HCT116 (cell line): ENCODE results near the gene PNPLA5. TPM values are rescaled to one million over a fixed set of nuclear protein-coding genes. Genes with fewer than 3 reads are reported as not detected.

ENCODE experiments used
- ATAC-seq: fragments of 200-7000 bp; cut with Tn5 transposase; 2 replicates; pipeline ENCODE4 v1.9.1; 2020; ENCODE audit warnings: mild to moderate bottlenecking, moderate library complexity
- BruUV-seq: library from RNA; stranded (reverse); fragments of 400-500 nt; replicated peaks from 2 replicates; lab custom pipeline; 2021; lab: Mats Ljungman, UMichigan
- CTCF ChIA-PET: fragments of 300-600 bp; sonication (Branson Sonifier 250); formaldehyde crosslinking; loops from one replicate; lab custom pipeline; 2021; ENCODE audit warnings: antibody characterized with exemption; lab: Charles Lee
- POLR2A ChIA-PET: fragments of 300-600, 350-600 bp; sonication (Branson Sonifier 250); formaldehyde crosslinking; loops from one replicate; lab custom pipeline; 2021; ENCODE audit warnings: antibody characterized with exemption; lab: Charles Lee
- RAD21 ChIA-PET, 2 experiments: fragments of 300-600 bp; sonication (Branson Sonifier 250); formaldehyde crosslinking; loops; one replicate each; lab custom pipeline; 2023; ENCODE audit warnings: low total read pairs in 2 of 2; ENCODE audit not compliant: uncharacterized antibody in 2 of 2, unreplicated experiment in 2 of 2, low non-redundant PET in 1 of 2; lab: Charles Lee
- DNase-seq: peaks from one replicate; pipeline ENCODE4 v3.0.0-alpha.2; 2010; ENCODE audit warnings: low read depth, low spot score
- H2AFZ ChIP-seq: fragments of 200-600 bp; shearing (Covaris generic), sonication (generic); 2 replicates; pipeline ENCODE4 v1.6.1; 2017; ENCODE audit warnings: low read depth, mixed run types, mixed read lengths, antibody characterized with exemption, low read length; ENCODE audit not compliant: poor library complexity, severe bottlenecking
- H3K27ac ChIP-seq: 2 replicates; pipeline ENCODE4 v1.5.1; 2012; ENCODE audit warnings: low read depth, low read length
- H3K27me3 ChIP-seq: fragments of 200-600 bp; sonication (generic); 2 replicates; pipeline ENCODE4 v1.6.1; 2016; ENCODE audit warnings: mixed run types, low read length, mixed read lengths; ENCODE audit not compliant: insufficient read depth
- H3K36me3 ChIP-seq, 2 experiments: fragments of 200-500 bp in 1 of 2; fragments of 200-600 bp in 1 of 2; sonication (Bioruptor generic) in 1 of 2; sonication (generic) in 1 of 2; 2 replicates each; pipeline versions ENCODE4 v1.5.1 to v1.6.1; 2014 to 2016; ENCODE audit warnings: low read length in 2 of 2, inconsistent platforms in 1 of 2, mixed read lengths in 1 of 2, mixed run types in 1 of 2; ENCODE audit not compliant: insufficient read depth in 2 of 2, control insufficient read depth in 1 of 2
- H3K4me1 ChIP-seq, 2 experiments: fragments of 200-600 bp in 1 of 2; sonication (generic) in 1 of 2; 2 replicates each; pipeline versions ENCODE4 v1.5.1 to v1.6.1; 2012 to 2017; ENCODE audit warnings: low read length in 2 of 2, inconsistent platforms in 1 of 2, mild to moderate bottlenecking in 1 of 2, mixed read lengths in 1 of 2, mixed run types in 1 of 2, moderate library complexity in 1 of 2; ENCODE audit not compliant: insufficient read depth in 2 of 2, control insufficient read depth in 1 of 2
- H3K4me2 ChIP-seq: fragments of 200-600 bp; sonication (generic); 2 replicates; pipeline ENCODE4 v1.6.1; 2017; ENCODE audit warnings: mixed run types, low read length, mixed read lengths
- H3K4me3 ChIP-seq, 2 experiments: fragments of 200-600 bp in 1 of 2; sonication (generic) in 1 of 2; replicated peaks in 1 of 2; 2 replicates each; pipeline ENCODE4 v1.5.1; 2011 to 2016; ENCODE audit warnings: low read length in 2 of 2, control low read depth in 1 of 2, low read depth in 1 of 2, mild to moderate bottlenecking in 1 of 2, mixed read lengths in 1 of 2, mixed run types in 1 of 2
- H3K79me2 ChIP-seq: fragments of 200-600 bp; sonication (generic); 2 replicates; pipeline ENCODE4 v1.6.1; 2017; ENCODE audit warnings: mild to moderate bottlenecking, mixed run types, low read length, moderate library complexity, mixed read lengths; ENCODE audit not compliant: insufficient read depth
- H3K9ac ChIP-seq: fragments of 200-600 bp; sonication (generic); 2 replicates; pipeline ENCODE4 v1.6.1; 2016; ENCODE audit warnings: low read length, mixed read lengths
- H3K9me2 ChIP-seq: fragments of 200-600 bp; sonication (generic), shearing (Covaris generic); 2 replicates; pipeline ENCODE4 v1.6.1; 2017; ENCODE audit warnings: mixed run types, mild to moderate bottlenecking, moderate library complexity; ENCODE audit not compliant: insufficient read depth
- H3K9me3 ChIP-seq, 2 experiments: fragments of 200-500 bp in 1 of 2; fragments of 200-600 bp in 1 of 2; sonication (Bioruptor generic) in 1 of 2; sonication (generic) in 1 of 2; 2 replicates each; pipeline ENCODE4 v1.6.1; 2014 to 2017; ENCODE audit warnings: low read length in 2 of 2, mixed read lengths in 2 of 2, inconsistent platforms in 1 of 2, low read depth in 1 of 2, mild to moderate bottlenecking in 1 of 2, mixed run types in 1 of 2, moderate library complexity in 1 of 2; ENCODE audit not compliant: control insufficient read depth in 1 of 2, insufficient read depth in 1 of 2
- H4K20me1 ChIP-seq: fragments of 200-600 bp; sonication (generic), shearing (Covaris generic); 2 replicates; pipeline ENCODE4 v1.6.1; 2017; ENCODE audit warnings: mixed run types, mild to moderate bottlenecking, moderate library complexity; ENCODE audit not compliant: insufficient read depth
- CEBPB ChIP-seq: IDR thresholded peaks from 2 replicates; pipeline ENCODE4 v1.6.1; 2012; ENCODE audit warnings: low read depth
- CTCF ChIP-seq, 3 experiments: fragments of 200-600 bp in 1 of 3; sonication (generic) in 1 of 3; IDR thresholded peaks in 2 of 3; conservative IDR thresholded peaks in 1 of 3; 2 replicates each; pipeline ENCODE4 v1.5.1; 2012 to 2017; ENCODE audit warnings: low read depth in 2 of 3, low read length in 2 of 3, antibody characterized with exemption in 1 of 3, borderline replicate concordance in 1 of 3, control low read depth in 1 of 3, mild to moderate bottlenecking in 1 of 3, mixed read lengths in 1 of 3, mixed run types in 1 of 3, moderate library complexity in 1 of 3; ENCODE audit not compliant: insufficient read depth in 1 of 3
- SRF ChIP-seq: IDR thresholded peaks from 2 replicates; pipeline ENCODE4 v1.6.1; 2012; ENCODE audit warnings: low read depth
- YY1 ChIP-seq: IDR thresholded peaks from 2 replicates; pipeline ENCODE4 v1.6.1; 2011; ENCODE audit warnings: low read length, low read depth, moderate library complexity, mild to moderate bottlenecking; ENCODE audit not compliant: insufficient replicate concordance; ENCODE audit errors: extremely low read depth
- ZFX ChIP-seq: fragments of 450-650 bp; IDR thresholded peaks from 2 replicates; pipeline ENCODE4 v1.6.1; 2017
- intact Hi-C: fragments of 100-400 bp; cut with micrococcal nuclease; formaldehyde crosslinking; loops from 2 replicates; pipeline ENCODE4 v1.10.0; 2022
- total RNA-seq: library from RNA; stranded (reverse); gene quantifications from one replicate; pipeline ENCODE4 v1.2.1, GENCODE V29; 2021; ENCODE audit not compliant: unreplicated experiment

PNPLA5 gene
- total RNA-seq, 1 experiment from 2014 or later = 2.9 TPM

GRCh38 chr22:43928468-43928867 is 36.7 kb upstream of the PNPLA5 start (continued):
- no peak for TF ChIP-seq CEBPB
- TF ChIP-seq YY1 = no peak
- no peak for TF ChIP-seq ZFX
- no peak for TF ChIP-seq SRF

GRCh38 chr22:43926349-43926710 is 34.5 kb upstream of the PNPLA5 start:
- Histone ChIP-seq H3K4me2 (peak overlapping the region; percentile 98; the same call in 1 of the 2 replicates), H3K27me3 (no peaks in the 10 kb centered on the region), H3K36me3 (peaks cover 0 to 3% of the 10 kb centered on the region in 2 experiments; a peak in 2 of 4 replicates), H3K27ac (no peak overlapping the region), H3K9me3 (no peaks in the 10 kb centered on the region), H3K4me3 (no peak overlapping the region), H3K9ac (no peak overlapping the region), H3K4me1 (peaks cover 33 to 38% of the 10 kb centered on the region in 2 experiments), H2AFZ (no peak overlapping the region), H3K9me2 (no peaks in the 10 kb centered on the region), H4K20me1 (no peaks in the 10 kb centered on the region), H3K79me2 (no peaks in the 10 kb centered on the region)
- TF ChIP-seq CTCF (IDR thresholded peaks at IDR 0.05 in 2 of 3, conservative IDR thresholded peaks at IDR 0.05 in 1 of 3; ENCODE audit: borderline replicate concordance in 1 of 3, insufficient read depth in 1 of 3, low read depth in 2 of 3, low read length in 2 of 3) = no peak
- CTCF ChIA-PET = interaction anchor here (0.8 to 2.0 kb wide), 2 partner anchors 15 to 20 kb away, joined by 3 to 7 read pairs; no protein-coding TSS in a partner anchor
- BruUV-seq = no TSS peak
- POLR2A ChIA-PET = no interaction called here
- intact Hi-C loops = no loop called here
- ATAC-seq (no peak), DNase-seq (no peak)
- RAD21 ChIA-PET = no interaction called here
